HEK293T (cell line): Measurements from ENCODE around the gene ANKRD16.

Source experiments
- ARNT ChIP-seq: fragments of 450-650 bp; IDR thresholded peaks from 2 replicates; pipeline ENCODE4 v1.6.1; 2017; ENCODE audit warnings: mild to moderate bottlenecking
- ELF4 ChIP-seq: fragments of 450-650 bp; IDR thresholded peaks from 2 replicates; pipeline ENCODE4 v1.6.1; 2017; ENCODE audit warnings: antibody characterized with exemption
- FOXM1 ChIP-seq: fragments of 450-650 bp; IDR thresholded peaks from 2 replicates; pipeline ENCODE4 v1.6.1; 2017; ENCODE audit warnings: mild to moderate bottlenecking, borderline replicate concordance
- SP1 ChIP-seq: fragments of 450-650 bp; IDR thresholded peaks from 2 replicates; pipeline ENCODE4 v1.6.1; 2017
- SUZ12 ChIP-seq: fragments of 450-650 bp; IDR thresholded peaks from 2 replicates; pipeline ENCODE4 v1.6.1; 2016; ENCODE audit warnings: mild to moderate bottlenecking
- ZNF384 ChIP-seq: fragments of 450-650 bp; IDR thresholded peaks from 2 replicates; pipeline ENCODE4 v1.6.1; 2016

GRCh38 chr10:5887029-5887428 is 2.7 kb downstream of the ANKRD16 start:
- TF ChIP-seq ZNF384 = no peak
- no peak for TF ChIP-seq ARNT
- TF ChIP-seq SUZ12 = no peak
- no peak for TF ChIP-seq FOXM1
- TF ChIP-seq SP1 = no peak
- TF ChIP-seq ELF4 = no peak
